K562 (cell line): ENCODE data around the gene PVALEF. TPM values are rescaled to one million over a fixed set of nuclear protein-coding genes. Genes with fewer than 3 reads are reported as not detected.

Experiments
- ATAC-seq: fragments of 200-7000 bp; cut with Tn5 transposase; 3 replicates; pipeline ENCODE4 v1.9.1; 2020; ENCODE audit warnings: moderate library complexity
- BruUV-seq: library from RNA; stranded (reverse); fragments of 400-500 nt; replicated peaks from 2 replicates; lab custom pipeline; 2021; lab: Mats Ljungman, UMichigan
- CTCF ChIA-PET: fragments of 300-600 bp; formaldehyde crosslinking; extraction: SDS; loops from one replicate; lab custom pipeline; 2021; ENCODE audit warnings: low intra/inter-chr PET ratio; lab: Yijun Ruan, JAX
- POLR2A ChIA-PET: fragments of 300-600, 350-650 bp; sonication (Branson Sonifier 250); formaldehyde crosslinking; extraction: SDS; loops from one replicate; lab custom pipeline; 2021; ENCODE audit warnings: antibody characterized with exemption, inconsistent platforms; lab: Yijun Ruan, JAX
- DNase-seq, 4 experiments: peaks; one replicate each; pipeline versions ENCODE4 v3.0.0 to v3.0.0-alpha.2; 2011 to 2018; ENCODE audit warnings: low spot score in 3 of 4, mixed read lengths in 3 of 4; ENCODE audit errors: extremely low read depth in 1 of 4
- FAIRE-seq: peaks from 2 replicates; lab custom pipeline; 2011; peaks lifted over from hg19 to GRCh38; lab: Jason Lieb, UNC
- H2AFZ ChIP-seq: 2 replicates; pipeline ENCODE4 v1.6.0; 2011; ENCODE audit warnings: low read depth, low read length, control low read depth, inconsistent platforms
- H3K27ac ChIP-seq: fragments of 200-600 bp; 3 replicates; pipeline ENCODE4 v1.8.0; 2011; ENCODE audit warnings: low read depth, mild to moderate bottlenecking, control low read depth, inconsistent platforms, low read length, moderate library complexity, mixed read lengths; ENCODE audit errors: extremely low read depth
- H3K27me3 ChIP-seq, 2 experiments: fragments of 300-600 bp in 1 of 2; 2 replicates in 1 of 2; 3 replicates in 1 of 2; pipeline versions ENCODE4 v1.6.0 to v1.8.0; 2011; ENCODE audit warnings: inconsistent platforms in 2 of 2, low read length in 2 of 2, mild to moderate bottlenecking in 1 of 2, mixed read lengths in 1 of 2, moderate library complexity in 1 of 2; ENCODE audit not compliant: control insufficient read depth in 2 of 2, insufficient read depth in 2 of 2
- H3K36me3 ChIP-seq: fragments of 300-600 bp; 3 replicates; pipeline ENCODE4 v1.8.0; 2011; ENCODE audit warnings: mild to moderate bottlenecking, low read length, inconsistent platforms; ENCODE audit not compliant: control insufficient read depth, insufficient read depth
- H3K4me1 ChIP-seq, 2 experiments: fragments of 200-600 bp in 1 of 2; replicated peaks in 1 of 2; 2 replicates in 1 of 2; 3 replicates in 1 of 2; pipeline versions ENCODE4 v1.5.1 to v1.8.0; 2011; ENCODE audit warnings: inconsistent platforms in 2 of 2, low read length in 2 of 2, mild to moderate bottlenecking in 1 of 2, mixed read lengths in 1 of 2, moderate library complexity in 1 of 2; ENCODE audit not compliant: control insufficient read depth in 2 of 2, insufficient read depth in 2 of 2
- H3K4me2 ChIP-seq: 2 replicates; pipeline ENCODE4 v1.6.1; 2011; ENCODE audit warnings: low read length, control low read depth, inconsistent platforms, mixed read lengths; ENCODE audit not compliant: insufficient read depth
- H3K4me3 ChIP-seq: fragments of 200-600 bp; sonication (generic), shearing (Covaris generic); 2 replicates; pipeline ENCODE4 v1.5.1; 2016; ENCODE audit warnings: control low read depth, inconsistent platforms
- H3K79me2 ChIP-seq: fragments of 200-600 bp; 3 replicates; pipeline ENCODE4 v1.8.0; 2011; ENCODE audit warnings: low read length, inconsistent platforms; ENCODE audit not compliant: control insufficient read depth, insufficient read depth
- H3K9ac ChIP-seq, 2 experiments: 2 replicates each; pipeline versions ENCODE4 v1.6.0 to v1.6.1; 2011; ENCODE audit warnings: low read depth in 2 of 2, low read length in 2 of 2, control low read depth in 1 of 2, inconsistent platforms in 1 of 2, mild to moderate bottlenecking in 1 of 2, mixed read lengths in 1 of 2; ENCODE audit not compliant: insufficient read depth in 1 of 2
- H3K9me1 ChIP-seq: one replicate; pipeline ENCODE4 v1.6.0; 2011; ENCODE audit warnings: inconsistent platforms, mild to moderate bottlenecking, low read length, moderate library complexity; ENCODE audit not compliant: control insufficient read depth, insufficient read depth
- H3K9me3 ChIP-seq: replicated peaks from 2 replicates; pipeline ENCODE4 v1.5.1; 2011; ENCODE audit warnings: low read depth, low read length, inconsistent platforms; ENCODE audit not compliant: control insufficient read depth, insufficient read depth
- H4K20me1 ChIP-seq: replicated peaks from 2 replicates; pipeline ENCODE4 v1.6.1; 2011; ENCODE audit warnings: low read length, inconsistent platforms, mixed read lengths; ENCODE audit not compliant: control insufficient read depth, insufficient read depth
- AFF4 ChIP-seq: sonication (generic); formaldehyde crosslinking; IDR thresholded peaks from 2 replicates; pipeline ENCODE4 v1.8.0; 2023; ENCODE audit warnings: mild to moderate bottlenecking, missing genetic modification reagents
- ARID3A ChIP-seq: IDR thresholded peaks from 2 replicates; pipeline ENCODE4 v1.6.1; 2012; ENCODE audit warnings: low read depth, low read length, improper control_type of control experiment, borderline replicate concordance
- HEY1 ChIP-seq: fragments of 250-450 bp; sonication (Bioruptor Pico); IDR thresholded peaks from 2 replicates; pipeline ENCODE4 v1.5.0; 2020; ENCODE audit warnings: mild to moderate bottlenecking, moderate library complexity, borderline replicate concordance
- RAD21 ChIP-seq, 2 experiments: fragments of 250-450 bp in 1 of 2; fragments of 450-650 bp in 1 of 2; sonication (Bioruptor Pico) in 1 of 2; formaldehyde crosslinking in 1 of 2; IDR thresholded peaks in 1 of 2; conservative IDR thresholded peaks in 1 of 2; 2 replicates each; pipeline versions ENCODE4 v1.4.0 to v1.8.0; 2020 to 2022; ENCODE audit warnings: mild to moderate bottlenecking in 2 of 2, moderate library complexity in 1 of 2
- SMAD1 ChIP-seq: fragments of 150-350 bp; IDR thresholded peaks from 2 replicates; pipeline ENCODE4 v1.6.1; 2014; ENCODE audit warnings: low read length, low read depth; ENCODE audit not compliant: partially characterized antibody
- U2AF1 ChIP-seq: fragments of 200-400 bp; formaldehyde crosslinking; optimal IDR thresholded peaks from 2 replicates; pipeline ENCODE3; 2017; ENCODE audit warnings: mild to moderate bottlenecking, low read depth, low read length, moderate library complexity
- YY1 ChIP-seq, 3 experiments: IDR thresholded peaks; 2 replicates each; pipeline ENCODE4 v1.6.1; 2011; ENCODE audit warnings: low read length in 2 of 3, mild to moderate bottlenecking in 2 of 3, moderate library complexity in 2 of 3, borderline replicate concordance in 1 of 3, control low read depth in 1 of 3, low read depth in 1 of 3; ENCODE audit not compliant: insufficient read depth in 3 of 3, insufficient replicate concordance in 2 of 3, control insufficient read depth in 1 of 3, insufficient read length in 1 of 3; ENCODE audit errors: extremely low read depth in 1 of 3
- ZBTB2 ChIP-seq: fragments of 450-650 bp; IDR thresholded peaks from 2 replicates; pipeline ENCODE4 v1.6.1; 2016; ENCODE audit warnings: antibody characterized with exemption
- ZNF212 ChIP-seq: fragments of 450-650 bp; formaldehyde crosslinking; IDR thresholded peaks from 2 replicates; pipeline ENCODE4 v1.4.0; 2020; ENCODE audit warnings: mild to moderate bottlenecking
- ZNF253 ChIP-seq: fragments of 250-450 bp; sonication (Bioruptor Pico); conservative IDR thresholded peaks from 2 replicates; pipeline ENCODE4 v1.6.1; 2021; ENCODE audit warnings: mild to moderate bottlenecking
- ZNF507 ChIP-seq: conservative IDR thresholded peaks from 2 replicates; pipeline ENCODE4 v1.6.1; 2017; ENCODE audit warnings: missing genetic modification characterization, missing compliant biosample characterization
- ZNF707 ChIP-seq: fragments of 250-450 bp; sonication (Bioruptor Pico); conservative IDR thresholded peaks from 2 replicates; pipeline ENCODE4 v1.8.0; 2022; ENCODE audit warnings: inconsistent platforms, mild to moderate bottlenecking, moderate library complexity
- WGBS: fragments of 100-300 bp; shearing (Covaris generic); methylation state at CpG from one replicate; pipeline ENCODE4 v1.1.6; 2016; ENCODE audit warnings: low coverage, mixed read lengths; ENCODE audit not compliant: insufficient coverage; ENCODE audit errors: missing lambda C conversion rate; 5-methylcytosine and 5-hydroxymethylcytosine counted together
- in situ Hi-C: fragments of 300-500 bp; cut with MboI; formaldehyde crosslinking; loops from 4 replicates; pipeline ENCODE4 v1.15.0; 2018; ENCODE audit warnings: inconsistent platforms, mixed read lengths
- intact Hi-C: fragments of 100-400 bp; cut with micrococcal nuclease; formaldehyde crosslinking; loops from 2 replicates; pipeline ENCODE4 v1.14.2; 2022
- polyA plus RNA-seq, 8 experiments: library from polyadenylated mRNA; depleted of rRNA in 4 of 8; stranded (reverse) in 5 of 8; unstranded in 3 of 8; fragments of >200 nt; fragmentation: Nextera tagmentation in 2 of 8; fragmentation: Illumina TruSeq in 1 of 8; extraction: Ambion mirVana in 2 of 8; extraction: Trizol in 1 of 8; gene quantifications; 2 replicates each; pipeline versions ENCODE4 v1.2.1 to v1.2.3, GENCODE V29; 2011 to 2014; ENCODE audit warnings: inconsistent platforms in 1 of 8, missing spikeins in 1 of 8
- total RNA-seq, 7 experiments: library from RNA; depleted of rRNA in 6 of 7; stranded (reverse); fragments of >200 nt in 6 of 7; fragmentation: Illumina TruSeq in 2 of 7; extraction: Trizol in 2 of 7; gene quantifications; 2 replicates each; pipeline versions ENCODE4 v1.2.1 to v1.2.3, GENCODE V29; 2011 to 2021; ENCODE audit warnings: low replicate concordance in 1 of 7

The PVALEF gene
- total and polyA plus RNA-seq, 9 of the 15 experiments (the other 6 are each of a cell fraction or from before 2014, with no cell fraction given): not detected

- in situ Hi-C loops: no loop called here
- H3K27me3 ChIP-seq: no peaks in the 10 kb centered on the region
These were observed 34.1 kb downstream of the PVALEF start for GRCh38 chr17:81199482-81199830.

More at GRCh38 chr17:81199482-81199830, 34.1 kb downstream of the PVALEF start:
- intact Hi-C loops: no loop called here
- no peak overlapping the region for H2AFZ ChIP-seq
- no peak overlapping the region for H3K4me3 ChIP-seq
- DNase-seq: no peak
- no peak overlapping the region for H3K9ac ChIP-seq
- peaks cover 2% of the 10 kb centered on the region; the same call in 2 of the 3 replicates for H3K36me3 ChIP-seq
- H3K4me2 ChIP-seq: no peak overlapping the region
- no TSS peak for BruUV-seq
- H3K9me1 ChIP-seq: peaks cover 3% of the 10 kb centered on the region
- no peaks in the 10 kb centered on the region for H3K79me2 ChIP-seq
- no peaks in the 10 kb centered on the region for H4K20me1 ChIP-seq
- no peak for ATAC-seq
- FAIRE-seq: no peak
- no peak overlapping the region for H3K27ac ChIP-seq
- no peaks in the 10 kb centered on the region for H3K9me3 ChIP-seq
- peaks cover 3 to 36% of the 10 kb centered on the region in 2 experiments; a peak in 3 of 5 replicates for H3K4me1 ChIP-seq
- 86% methylated on average over 14 of the region's 18 CpGs for WGBS
- ChIA-PET POLR2A (no interaction called here), CTCF (no interaction called here)
- TF ChIP-seq ZNF507 (tag) (no peak), SMAD1 (no peak), RAD21 (CRISPR knock-in tag; conservative IDR thresholded peaks at IDR 0.05 in 1 of 2, IDR thresholded peaks at IDR 0.05 in 1 of 2) (no peak), ZNF707 (CRISPR knock-in tag) (no peak), ARID3A (no peak), YY1 (IDR thresholded peaks at IDR 0.05; ENCODE audit: borderline replicate concordance in 1 of 3, control insufficient read depth in 1 of 3, extremely low read depth in 1 of 3, insufficient read depth in 3 of 3, insufficient read length in 1 of 3, insufficient replicate concordance in 2 of 3, low read depth in 1 of 3, low read length in 2 of 3) (no peak), ZNF253 (no peak), U2AF1 (no peak), ZNF212 (no peak), HEY1 (CRISPR knock-in tag) (no peak), AFF4 (CRISPR knock-in tag) (no peak), ZBTB2 (no peak)
